Right renal cortex interstitium (tissue), 3 donors: ENCODE data around the gene OTX1. TPM values are rescaled to one million over a fixed set of nuclear protein-coding genes. Genes with fewer than 3 reads are reported as not detected.

ENCODE experiments used
- DNase-seq, 3 donors: peaks; one replicate each; pipeline ENCODE4 v3.0.0-alpha.2; 2013; ENCODE audit warnings: low read depth in 3 of 3, low spot score in 2 of 3
- polyA plus RNA-seq, 3 donors: library from polyadenylated mRNA; unstranded; fragments of 120-200 nt; gene quantifications; one replicate each; pipeline ENCODE4 v1.2.1, GENCODE V29; 2013; ENCODE audit not compliant: insufficient read length in 3 of 3

Gene OTX1
- polyA plus RNA-seq, 3 donors: 0.04 TPM; not detected in 2

DNA sequence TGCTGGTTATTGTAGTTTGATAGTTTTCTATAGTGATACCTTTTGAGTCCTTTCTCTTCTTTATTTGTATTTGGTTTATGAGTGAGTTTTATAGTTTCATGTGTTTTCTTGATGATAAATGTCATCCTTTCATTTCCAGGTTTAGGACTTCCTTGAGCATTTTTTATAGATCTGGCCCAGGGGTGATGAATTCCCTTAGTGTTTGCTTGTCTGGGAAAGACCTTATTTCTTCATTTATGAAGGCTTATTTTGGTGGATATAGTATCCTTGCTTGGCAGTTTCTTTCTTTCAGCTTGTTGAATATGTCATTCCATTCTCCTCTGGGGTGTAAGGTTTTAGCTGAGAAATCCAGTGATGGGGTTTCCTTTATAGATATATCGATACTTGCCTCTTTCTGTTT is 53.9 kb downstream of the OTX1 start:
- no peak for DNase-seq
